ENCODE results near the gene VPS16.

The VPS16 gene

DNA sequence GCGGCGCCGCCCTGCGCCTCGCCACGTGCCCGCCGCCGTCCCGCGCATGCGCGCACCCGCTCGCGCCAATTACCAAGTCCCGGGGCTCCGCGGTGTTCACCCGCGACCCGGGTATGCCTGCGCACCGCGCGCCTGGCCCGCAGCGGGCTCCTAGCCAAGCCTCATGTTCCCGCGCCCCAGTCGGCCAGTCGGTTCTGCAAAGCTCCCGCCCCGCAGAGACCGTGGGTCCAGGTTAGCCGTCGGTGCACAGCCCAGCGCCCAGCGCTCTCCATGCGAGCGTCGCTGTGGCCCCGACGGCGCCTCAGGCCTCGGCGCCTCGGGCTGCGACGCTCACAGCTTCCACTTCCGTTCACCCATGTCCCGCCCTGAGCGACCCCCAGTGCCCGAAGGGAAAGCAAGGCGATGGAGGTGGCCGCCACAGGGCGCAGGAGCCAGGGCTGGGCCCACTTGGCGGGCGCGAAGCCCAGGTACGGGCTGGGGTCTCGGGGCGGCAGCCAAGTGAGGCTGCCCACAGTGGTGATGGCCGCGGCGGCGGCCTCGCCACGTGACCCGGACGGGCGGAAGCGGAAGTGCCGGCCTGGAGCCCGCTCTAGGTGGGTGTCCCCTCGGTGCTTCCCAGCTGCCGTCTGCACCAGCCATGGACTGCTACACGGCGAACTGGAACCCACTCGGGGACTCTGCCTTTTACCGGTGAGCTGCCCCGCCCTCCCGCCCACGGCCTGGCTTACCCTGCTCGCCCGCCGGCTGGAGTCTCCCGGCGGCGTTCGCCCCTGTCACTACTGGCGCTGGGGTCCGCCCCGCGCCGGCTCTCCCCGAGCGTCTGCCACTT, at the start of gene VPS16, which contains the start of gene PCED1A:
Gene VPS16, plus strand, starts transcription at position 608 of the 829 bp plus-strand sequence. Its CDS starts 30 bp downstream, at position 638.
Gene PCED1A, minus strand, starts transcription at position 518 of the 829 bp plus-strand sequence. CDS start 743 bp downstream, outside the sequence.
- peak; percentile 70 to 76 for DNase-seq

- DNase-seq = no peak
These were observed 47.1 kb upstream of the VPS16 start for GRCh38 chr20:2793471-2793870.

DNA sequence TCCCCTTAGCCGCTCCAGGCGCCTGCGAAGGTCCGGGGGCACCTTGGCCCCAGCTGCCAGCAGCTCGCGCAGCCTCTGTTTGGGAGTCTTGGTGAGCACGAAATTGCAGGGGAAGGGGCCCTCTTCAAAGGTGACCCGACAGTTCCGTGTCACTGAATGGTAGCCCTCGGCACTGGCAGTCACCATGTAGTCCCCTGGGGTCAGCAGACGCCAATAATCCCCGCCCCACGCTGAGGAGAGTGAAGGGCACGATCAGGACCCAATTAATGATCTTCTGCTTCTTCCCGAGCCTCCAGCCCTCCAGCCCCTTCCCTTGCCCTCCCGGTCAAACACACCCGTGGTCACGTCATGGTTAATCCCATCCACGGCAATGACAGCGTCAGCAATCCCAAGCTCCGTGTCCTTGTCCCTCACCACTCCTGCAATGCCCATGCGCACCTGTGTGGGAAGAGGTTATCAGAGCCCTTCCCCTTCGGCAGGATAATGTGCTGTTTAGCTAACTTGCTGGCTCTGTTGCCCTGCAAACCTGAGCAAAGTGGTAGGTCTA, 46.3 kb upstream of the VPS16 start:
- no peak for DNase-seq

GRCh38 chr20:2794866-2795447, 45.6 kb upstream of the VPS16 start:
- DNase-seq = no peak

GRCh38 chr20:2795451-2795850, 45.1 kb upstream of the VPS16 start:
- no peak for DNase-seq

DNA sequence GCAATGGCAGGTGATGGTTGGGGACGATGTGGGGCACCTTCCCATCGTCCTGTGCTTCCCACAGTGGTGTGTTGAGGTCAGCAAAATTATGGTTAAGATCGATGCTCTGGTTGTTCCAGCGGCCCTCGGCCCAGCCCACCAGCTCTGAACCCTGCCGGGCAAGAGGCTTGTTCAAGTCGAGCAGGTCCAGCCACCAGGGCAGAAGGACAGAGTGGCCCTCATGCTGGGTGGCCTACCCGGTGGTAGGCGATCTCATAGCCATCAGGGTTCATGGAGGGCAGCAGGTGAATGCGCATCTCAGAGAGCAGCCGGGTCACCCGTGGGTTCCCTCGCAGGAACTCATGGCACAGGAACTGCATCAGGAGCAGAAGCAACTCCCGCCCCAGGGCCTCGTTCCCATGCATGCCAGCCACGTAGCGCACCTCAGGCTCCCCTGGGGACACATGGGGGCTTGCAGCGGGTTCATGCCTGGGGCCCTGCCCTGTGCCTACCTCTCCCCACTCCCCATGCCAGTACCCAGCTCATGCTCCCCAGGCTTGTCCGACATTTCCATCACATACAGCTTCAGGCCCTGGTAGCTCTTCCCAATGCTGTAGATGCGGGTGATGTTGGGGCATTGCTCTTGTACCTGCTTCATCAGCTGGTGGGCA, 44.4 kb upstream of the VPS16 start:
- no peak for DNase-seq

- no peak for DNase-seq
These were observed 43.2 kb upstream of the VPS16 start for GRCh38 chr20:2797136-2797983.

- DNase-seq = no peak
These were observed 42.3 kb upstream of the VPS16 start for GRCh38 chr20:2798095-2798805.

DNA sequence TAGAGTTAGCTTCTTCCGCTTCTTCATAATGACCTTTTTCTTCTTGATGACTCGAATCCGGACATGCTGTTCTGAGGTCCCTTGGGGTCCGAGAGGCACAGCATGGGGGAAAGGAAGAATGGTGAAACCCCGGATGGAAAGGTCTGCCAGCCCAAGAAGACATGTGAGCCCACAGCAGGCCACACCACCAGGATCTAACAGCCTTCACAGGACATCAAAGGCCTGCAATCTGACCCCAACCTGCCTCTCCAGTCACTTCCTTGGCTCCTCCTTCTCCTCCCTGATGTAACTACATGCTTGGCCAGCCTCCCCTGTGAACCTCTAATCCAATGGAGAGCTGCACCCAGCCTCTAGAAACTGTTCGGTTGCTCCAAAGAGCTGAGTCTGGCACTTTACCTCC, 41.7 kb upstream of the VPS16 start:
- no peak for DNase-seq

DNA sequence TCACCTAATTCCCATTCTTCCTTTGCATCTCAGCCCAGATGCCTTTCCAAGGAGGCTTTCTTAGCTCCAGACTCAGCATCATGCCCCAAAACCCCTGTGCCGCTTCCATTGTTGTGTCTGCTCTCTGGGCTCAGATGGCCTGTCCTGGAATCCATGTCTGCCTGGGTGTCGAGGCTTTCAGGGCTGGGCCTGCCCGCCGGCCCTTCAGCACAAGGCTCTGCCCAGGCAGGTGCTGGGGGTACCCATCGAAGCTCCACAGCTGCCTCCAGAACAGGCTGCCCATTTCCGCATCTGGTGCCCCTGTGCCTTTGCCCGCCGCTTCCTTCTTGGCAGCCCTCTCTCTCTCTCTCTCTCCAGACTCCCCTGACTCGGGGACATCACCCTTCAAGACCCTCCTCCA, 41.3 kb upstream of the VPS16 start:
- no peak for DNase-seq

GRCh38 chr20:2799688-2800520, 40.6 kb upstream of the VPS16 start:
- no peak for DNase-seq

DNA sequence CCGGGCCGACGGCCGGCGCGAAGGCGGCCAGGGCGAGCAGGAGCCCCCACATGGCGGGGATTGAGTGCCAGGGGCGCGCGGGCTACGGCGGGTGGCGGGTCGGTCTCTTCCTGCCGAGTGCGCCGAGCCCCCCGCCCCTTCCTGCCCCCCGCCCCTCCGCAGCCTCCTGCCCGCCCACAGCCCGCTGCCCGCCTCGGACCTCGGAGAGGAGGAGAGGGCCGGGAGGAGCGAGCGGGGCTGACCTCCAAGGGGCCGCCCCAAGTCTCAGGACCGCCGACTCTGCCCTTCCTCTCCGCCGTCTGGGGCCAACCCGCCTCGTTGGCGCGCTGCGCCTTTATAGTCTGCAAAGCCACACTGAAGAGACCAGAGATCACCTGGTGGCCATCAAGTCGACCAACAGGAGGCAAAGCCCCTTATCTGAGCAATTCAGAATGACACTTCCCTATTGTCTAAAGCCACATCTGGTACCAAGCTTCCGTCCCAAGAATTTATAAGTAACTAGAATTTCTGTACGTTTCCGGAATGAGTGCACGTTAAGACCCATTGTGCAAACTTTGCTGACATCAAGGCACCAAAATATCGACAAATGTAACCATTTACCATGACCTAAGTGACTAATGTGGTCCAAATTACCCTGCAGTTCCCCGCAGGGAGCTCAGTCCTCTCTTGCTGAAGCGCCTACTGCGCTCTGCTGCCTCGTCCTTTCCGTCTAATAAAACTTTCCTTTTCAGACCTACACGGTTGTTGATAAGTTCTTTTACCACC, 39.8 kb upstream of the VPS16 start, which contains the start of gene CPXM1:
Gene CPXM1, minus strand, starts transcription at position 107 of the 765 bp plus-strand sequence. Its CDS starts 55 bp downstream, at position 52.
- DNase-seq = peak in 1 of 2 experiments; percentile 27

- no peak for DNase-seq
These were observed 39.2 kb upstream of the VPS16 start for GRCh38 chr20:2801286-2801728.

DNA sequence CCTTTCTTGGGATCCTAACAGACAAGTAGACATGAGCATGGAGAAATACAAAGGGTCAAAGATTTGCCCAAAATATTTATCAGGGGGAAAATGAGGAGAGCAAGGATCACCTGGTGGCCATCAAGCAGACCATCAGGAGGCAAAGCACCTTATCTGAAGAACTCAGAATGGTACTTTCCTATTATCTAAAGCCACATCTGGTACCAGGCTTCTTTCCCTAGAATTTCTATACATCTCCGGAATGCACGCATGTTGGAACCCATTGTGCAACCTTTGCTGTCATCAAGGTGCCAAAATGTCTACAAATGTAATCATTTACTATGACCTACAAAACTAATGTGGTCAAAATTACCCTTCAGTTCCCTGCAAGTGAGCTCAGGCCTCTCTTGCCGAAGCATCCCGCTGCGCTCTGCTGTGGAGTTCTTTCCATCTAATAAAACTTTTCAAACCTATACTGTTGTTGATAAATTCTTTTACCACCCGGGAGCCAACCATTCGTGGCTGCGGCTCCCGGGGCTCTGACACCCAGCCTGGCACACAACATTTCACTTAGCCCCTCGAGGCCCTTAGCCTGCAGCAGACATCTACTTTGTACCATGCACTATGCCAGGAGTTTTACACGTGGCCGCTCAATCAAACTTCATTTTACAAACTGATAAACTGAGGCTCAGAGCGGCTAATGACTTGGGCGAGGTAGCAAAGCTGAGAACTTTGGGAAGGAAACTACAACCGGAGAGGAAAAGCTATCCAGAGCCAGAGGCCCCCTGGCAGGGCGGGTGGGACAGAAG, 36.3 kb upstream of the VPS16 start:
- DNase-seq = no peak

DNA sequence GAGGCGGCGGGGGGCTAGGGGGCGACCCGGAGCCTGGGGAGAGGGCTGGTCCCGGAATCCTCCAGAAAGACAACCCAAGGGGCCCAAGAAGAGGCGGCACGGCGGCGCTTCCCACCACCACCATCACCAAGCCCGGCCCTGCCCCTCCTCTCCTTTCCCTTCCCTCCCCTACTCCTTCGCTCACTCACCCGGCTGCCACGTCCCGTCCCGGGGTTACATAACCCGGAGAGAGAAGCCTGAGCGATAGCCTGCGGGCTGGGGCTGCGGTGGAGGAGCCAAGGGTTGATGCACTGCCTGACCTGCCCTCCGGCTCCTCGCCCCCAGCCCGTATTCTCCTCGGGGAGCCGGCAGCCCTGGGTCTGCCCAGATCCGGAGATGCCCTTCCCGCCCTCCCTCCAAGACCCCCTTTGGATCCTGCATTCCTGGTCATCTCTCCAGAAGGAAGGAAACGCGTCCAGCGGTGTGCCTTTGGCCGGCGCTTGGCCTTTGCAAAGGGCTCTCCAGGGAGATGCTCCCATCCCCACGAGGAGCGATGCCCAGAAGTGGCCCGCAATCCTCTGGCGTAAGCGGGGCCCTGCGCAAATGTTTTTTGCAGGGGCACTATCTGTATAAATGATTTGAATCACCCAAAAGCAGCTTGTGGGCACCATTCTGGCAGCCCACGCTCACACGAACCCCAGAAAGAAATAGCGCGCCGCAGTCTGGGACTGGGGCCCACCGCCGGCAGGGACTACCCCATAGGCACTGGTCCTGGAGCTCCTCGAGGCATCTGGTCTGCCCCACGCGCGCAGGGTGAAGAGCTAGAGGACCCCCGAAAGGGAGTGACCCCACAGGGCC, 35.5 kb upstream of the VPS16 start:
- DNase-seq = no peak

DNA sequence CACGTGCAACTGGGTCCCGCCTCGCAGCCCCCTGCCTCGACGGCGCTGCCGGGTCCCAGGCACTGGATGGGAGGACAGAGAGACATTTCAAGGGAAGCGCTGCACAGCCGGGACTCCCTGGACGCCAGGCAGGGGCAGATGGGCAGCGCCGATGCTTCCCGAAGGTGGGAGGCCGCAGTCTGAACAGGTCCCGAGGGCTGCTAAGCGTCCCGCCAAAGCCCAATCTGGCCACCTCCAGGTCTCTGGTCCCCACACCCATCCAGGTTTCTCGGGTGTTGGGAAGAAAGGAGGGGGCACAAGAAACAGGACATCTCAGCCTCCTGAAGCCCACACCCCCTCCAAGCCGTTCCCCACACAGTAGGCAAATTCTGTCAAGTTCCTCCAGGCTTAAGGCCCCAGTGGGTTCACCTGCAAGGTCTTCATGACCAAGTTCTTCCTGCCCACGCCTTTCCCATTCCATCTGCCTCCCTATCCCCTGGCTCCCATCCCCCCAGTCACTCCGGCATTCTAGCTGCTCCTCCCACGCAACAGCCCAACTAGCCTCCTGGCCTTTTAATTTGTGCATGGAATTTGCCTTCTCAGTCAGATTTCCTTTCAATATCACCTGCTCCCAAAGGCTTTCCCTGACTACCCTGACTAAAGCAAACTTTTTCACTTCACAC, 34.7 kb upstream of the VPS16 start:
- DNase-seq = no peak

- DNase-seq = no peak
These were observed 34.2 kb upstream of the VPS16 start for GRCh38 chr20:2806351-2806701.

DNA sequence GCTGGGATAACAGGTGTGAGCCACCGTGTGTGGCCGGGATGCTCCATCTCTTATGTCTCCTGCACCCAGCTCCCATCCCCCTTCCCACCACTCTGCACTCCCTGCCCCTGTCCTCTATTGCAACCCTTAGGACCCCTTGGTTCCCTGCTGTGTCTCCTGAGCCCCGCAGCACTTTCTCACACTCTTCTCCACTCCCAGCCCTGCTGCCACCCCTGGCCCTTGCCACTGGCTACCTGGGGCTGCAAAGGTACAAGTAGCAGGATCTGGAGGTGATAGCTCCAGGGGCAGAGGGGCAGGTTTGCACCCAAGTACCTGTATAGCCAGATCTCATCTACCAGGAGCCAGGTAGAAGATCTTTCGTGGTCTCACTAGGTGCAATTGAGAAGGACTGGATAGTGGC, 33.5 kb upstream of the VPS16 start:
- no peak for DNase-seq

Measured in NCI-H1930 (cell line).